OCI-LY3 (cell line): Measurements from ENCODE around the gene UGT1A10.

ENCODE experiments used
- H2AFZ ChIP-seq: fragments of 200-600, 300-600 bp; shearing (Covaris generic); 2 replicates; pipeline ENCODE4 v1.6.0; 2014; ENCODE audit warnings: antibody characterized with exemption, low read depth, low read length
- H3K27ac ChIP-seq: fragments of 200-600, 300-600 bp; sonication (generic); 2 replicates; pipeline ENCODE4 v1.5.1; 2014; ENCODE audit warnings: mild to moderate bottlenecking, low read length, moderate library complexity, mixed read lengths
- H3K27me3 ChIP-seq: fragments of 200-600, 300-600 bp; sonication (generic); 2 replicates; pipeline ENCODE4 v1.6.1; 2014; ENCODE audit warnings: low read depth, low read length, mixed read lengths
- H3K36me3 ChIP-seq: fragments of 200-600, 300-600 bp; sonication (generic); replicated peaks from 2 replicates; pipeline ENCODE3; 2014; ENCODE audit warnings: low read depth, low read length, mixed read lengths
- H3K4me1 ChIP-seq: fragments of 300-600, 200-600 bp; sonication (generic); 2 replicates; pipeline ENCODE4 v1.6.1; 2014; ENCODE audit warnings: low read length, mixed read lengths
- H3K4me2 ChIP-seq: fragments of 200-600, 300-600 bp; sonication (generic); 2 replicates; pipeline ENCODE4 v1.6.1; 2014; ENCODE audit warnings: low read length, mixed read lengths
- H3K4me3 ChIP-seq: fragments of 300-600, 200-600 bp; sonication (generic); 2 replicates; pipeline ENCODE4 v1.5.1; 2014; ENCODE audit warnings: antibody characterized with exemption, mild to moderate bottlenecking, low read length, moderate library complexity
- H3K79me2 ChIP-seq: fragments of 300-600, 200-600 bp; shearing (Covaris generic); 2 replicates; pipeline ENCODE4 v1.6.1; 2014; ENCODE audit warnings: mild to moderate bottlenecking, low read length, mixed read lengths
- H3K9ac ChIP-seq: fragments of 300-600, 200-600 bp; shearing (Covaris generic); 2 replicates; pipeline ENCODE4 v1.6.0; 2014; ENCODE audit warnings: mild to moderate bottlenecking, low read length, moderate library complexity
- H3K9me3 ChIP-seq: fragments of 200-600, 300-600 bp; shearing (Covaris generic); 2 replicates; pipeline ENCODE4 v1.6.1; 2014; ENCODE audit warnings: low read length, mixed read lengths; ENCODE audit not compliant: insufficient read depth
- H4K20me1 ChIP-seq: fragments of 200-600, 300-600 bp; sonication (generic); 2 replicates; pipeline ENCODE4 v1.6.1; 2016; ENCODE audit warnings: low read length, mixed read lengths; ENCODE audit not compliant: insufficient read depth
- EZH2phosphoT487 ChIP-seq: fragments of 200-600 bp; shearing (Covaris generic); IDR thresholded peaks from 2 replicates; pipeline ENCODE4 v1.6.1; 2018; ENCODE audit warnings: antibody characterized with exemption, mixed run types, low read depth
- TF ChIP-seq, protein P1 (sequence below): fragments of 200-600, 300-600 bp; sonication (generic); IDR thresholded peaks from 2 replicates; pipeline ENCODE4 v1.5.1; 2014; ENCODE audit warnings: antibody characterized with exemption, low read length, low read depth

Gene UGT1A10

DNA sequence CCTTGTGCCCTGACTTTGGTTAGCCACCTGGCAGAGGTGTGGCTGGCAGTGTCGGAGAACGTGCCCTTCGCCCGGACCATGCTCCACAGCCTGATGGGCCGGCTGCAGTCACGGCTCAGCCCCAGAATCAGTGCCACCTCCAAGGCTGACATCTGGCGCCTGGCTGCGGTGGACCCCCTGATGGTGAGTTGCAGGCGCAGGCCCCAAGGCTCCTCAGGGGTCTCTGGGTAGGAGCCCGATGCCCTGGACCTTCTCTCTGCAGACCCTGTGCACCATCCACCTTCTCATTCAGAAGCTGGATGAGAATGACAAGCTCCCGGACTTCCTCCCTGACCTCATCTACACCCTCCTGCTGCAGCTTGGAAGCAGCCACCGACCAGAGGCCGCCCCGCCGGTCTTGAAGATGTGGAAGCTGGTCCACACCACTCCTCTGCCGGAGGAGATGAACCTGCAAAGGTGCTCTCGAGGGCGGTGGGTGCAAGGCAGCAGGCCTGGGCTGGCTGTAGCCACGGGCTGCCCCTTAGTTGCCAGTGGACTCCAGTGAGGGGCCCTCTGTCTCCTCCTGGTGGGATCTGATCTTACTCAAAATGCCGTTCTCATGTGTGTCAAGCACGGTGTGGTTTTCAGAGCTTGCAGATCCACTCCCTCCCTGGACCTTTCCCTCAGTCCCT is 186.0 kb downstream of the UGT1A10 start:
- no peak for TF ChIP-seq EZH2phosphoT487
- TF ChIP-seq, protein P1, sequence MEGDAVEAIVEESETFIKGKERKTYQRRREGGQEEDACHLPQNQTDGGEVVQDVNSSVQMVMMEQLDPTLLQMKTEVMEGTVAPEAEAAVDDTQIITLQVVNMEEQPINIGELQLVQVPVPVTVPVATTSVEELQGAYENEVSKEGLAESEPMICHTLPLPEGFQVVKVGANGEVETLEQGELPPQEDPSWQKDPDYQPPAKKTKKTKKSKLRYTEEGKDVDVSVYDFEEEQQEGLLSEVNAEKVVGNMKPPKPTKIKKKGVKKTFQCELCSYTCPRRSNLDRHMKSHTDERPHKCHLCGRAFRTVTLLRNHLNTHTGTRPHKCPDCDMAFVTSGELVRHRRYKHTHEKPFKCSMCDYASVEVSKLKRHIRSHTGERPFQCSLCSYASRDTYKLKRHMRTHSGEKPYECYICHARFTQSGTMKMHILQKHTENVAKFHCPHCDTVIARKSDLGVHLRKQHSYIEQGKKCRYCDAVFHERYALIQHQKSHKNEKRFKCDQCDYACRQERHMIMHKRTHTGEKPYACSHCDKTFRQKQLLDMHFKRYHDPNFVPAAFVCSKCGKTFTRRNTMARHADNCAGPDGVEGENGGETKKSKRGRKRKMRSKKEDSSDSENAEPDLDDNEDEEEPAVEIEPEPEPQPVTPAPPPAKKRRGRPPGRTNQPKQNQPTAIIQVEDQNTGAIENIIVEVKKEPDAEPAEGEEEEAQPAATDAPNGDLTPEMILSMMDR, result no peak
- no peak overlapping the region for H2AFZ ChIP-seq

More for the DNA sequence above, 186.0 kb downstream of the UGT1A10 start:
- no peak overlapping the region for H3K27ac ChIP-seq
- H3K4me1 ChIP-seq, result no peaks in the 10 kb centered on the region
- no peak overlapping the region for H3K9ac ChIP-seq
- H3K4me3 ChIP-seq, result no peak overlapping the region
- H3K79me2 ChIP-seq, result no peaks in the 10 kb centered on the region
- no peak overlapping the region for H3K4me2 ChIP-seq
- no peaks in the 10 kb centered on the region for H3K9me3 ChIP-seq
- no peaks in the 10 kb centered on the region for H4K20me1 ChIP-seq
- H3K36me3 ChIP-seq, result no peaks in the 10 kb centered on the region
- no peaks in the 10 kb centered on the region for H3K27me3 ChIP-seq
